GM19099 (cell line): ENCODE data around the gene SLC6A16.

ENCODE experiments used
- POLR2A ChIP-seq: IDR thresholded peaks from 3 replicates; pipeline ENCODE4 v1.6.1; 2011; ENCODE audit warnings: low read depth; ENCODE audit not compliant: insufficient read length; ENCODE audit errors: extremely low read depth

SLC6A16 gene

GRCh38 chr19:49244256-49244655 is 80.7 kb downstream of the SLC6A16 start:
- TF ChIP-seq POLR2A: no peak

GRCh38 chr19:49243726-49244125 is 81.3 kb downstream of the SLC6A16 start:
- TF ChIP-seq POLR2A: no peak

DNA sequence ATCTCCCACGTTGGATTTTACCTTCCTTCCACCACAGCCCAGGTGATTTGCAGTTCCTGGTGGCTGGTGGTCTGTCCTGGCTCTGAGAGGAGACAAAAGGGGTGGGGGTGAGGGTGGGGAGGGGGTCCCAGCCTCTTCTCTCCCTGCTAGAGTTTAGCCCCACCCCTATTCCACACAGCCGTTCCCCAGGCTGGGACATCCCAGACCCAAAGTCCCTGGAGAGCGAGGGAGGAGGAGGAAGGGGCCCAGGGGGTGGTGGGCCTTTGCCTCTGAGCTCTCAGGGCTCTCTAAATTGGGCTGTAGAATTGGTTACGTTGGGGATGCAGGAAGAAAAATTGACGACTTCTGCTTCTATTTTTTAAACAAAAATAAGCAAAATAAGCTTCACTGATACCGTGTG is 81.9 kb downstream of the SLC6A16 start:
- TF ChIP-seq POLR2A: no peak

- no peak for TF ChIP-seq POLR2A
These were observed 83.2 kb downstream of the SLC6A16 start for GRCh38 chr19:49241769-49242168.
